OCI-LY7 (cell line): ENCODE measurements around the gene FXYD2. TPM values are rescaled to one million over a fixed set of nuclear protein-coding genes. Genes with fewer than 3 reads are reported as not detected.

Source experiments
- BruUV-seq: library from RNA; stranded (reverse); fragments of 400-500 nt; replicated peaks from 2 replicates; lab custom pipeline; 2021; lab: Mats Ljungman, UMichigan
- CTCF ChIA-PET: fragments of 300-600 bp; sonication (Branson Sonifier 250); formaldehyde crosslinking; loops from one replicate; lab custom pipeline; 2022; ENCODE audit warnings: antibody characterized with exemption; ENCODE audit not compliant: unreplicated experiment; lab: Charles Lee
- POLR2A ChIA-PET: fragments of 300-600 bp; sonication (Branson Sonifier 250); formaldehyde crosslinking; loops from one replicate; lab custom pipeline; 2022; ENCODE audit warnings: antibody characterized with exemption; lab: Charles Lee
- DNase-seq: peaks from one replicate; pipeline ENCODE4 v3.0.0-alpha.2; 2015; ENCODE audit warnings: low spot score
- H2AFZ ChIP-seq: fragments of 200-600 bp; sonication (generic), shearing (Covaris generic); 2 replicates; pipeline ENCODE4 v1.6.1; 2014; ENCODE audit warnings: mild to moderate bottlenecking, antibody characterized with exemption, low read length, moderate library complexity
- H3K27ac ChIP-seq: fragments of 200-600 bp; sonication (generic); 2 replicates; pipeline ENCODE4 v1.5.1; 2014; ENCODE audit warnings: mixed run types, low read depth, mild to moderate bottlenecking, moderate library complexity, low read length, inconsistent platforms; ENCODE audit not compliant: poor library complexity, severe bottlenecking
- H3K36me3 ChIP-seq: fragments of 200-600 bp; sonication (generic); 2 replicates; pipeline ENCODE4 v1.6.1; 2014; ENCODE audit warnings: mild to moderate bottlenecking, antibody characterized with exemption, low read length, moderate library complexity, mixed read lengths; ENCODE audit not compliant: insufficient read depth
- H3K4me1 ChIP-seq: fragments of 200-600 bp; sonication (generic); 2 replicates; pipeline ENCODE4 v1.5.1; 2014; ENCODE audit warnings: mild to moderate bottlenecking, low read length; ENCODE audit not compliant: insufficient read depth, poor library complexity, severe bottlenecking
- H3K4me2 ChIP-seq: fragments of 200-600 bp; sonication (generic); 2 replicates; pipeline ENCODE4 v1.6.1; 2014; ENCODE audit warnings: mild to moderate bottlenecking, low read length
- H3K4me3 ChIP-seq: fragments of 200-600 bp; sonication (generic); 2 replicates; pipeline ENCODE4 v1.5.1; 2014; ENCODE audit warnings: mild to moderate bottlenecking, low read depth, low read length; ENCODE audit not compliant: poor library complexity, severe bottlenecking
- H3K79me2 ChIP-seq: fragments of 200-600 bp; sonication (generic); 2 replicates; pipeline ENCODE4 v1.6.1; 2016; ENCODE audit warnings: low read depth, mild to moderate bottlenecking, low read length, moderate library complexity, mixed read lengths; ENCODE audit not compliant: insufficient read depth
- H3K9me2 ChIP-seq: fragments of 200-600 bp; sonication (generic); 2 replicates; pipeline ENCODE4 v1.6.1; 2016; ENCODE audit warnings: mild to moderate bottlenecking, low read length, mixed read lengths; ENCODE audit not compliant: insufficient read depth
- H3K9me3 ChIP-seq: fragments of 200-600 bp; sonication (generic); 2 replicates; pipeline ENCODE4 v1.6.1; 2014; ENCODE audit warnings: mild to moderate bottlenecking, mixed run types, low read length, mixed read lengths
- H4K20me1 ChIP-seq: fragments of 200-600 bp; sonication (generic); 2 replicates; pipeline ENCODE4 v1.6.1; 2014; ENCODE audit warnings: mild to moderate bottlenecking, antibody characterized with exemption, low read length, moderate library complexity, mixed read lengths; ENCODE audit not compliant: insufficient read depth
- EZH2phosphoT487 ChIP-seq: fragments of 200-600 bp; sonication (generic); IDR thresholded peaks from 2 replicates; pipeline ENCODE4 v1.6.1; 2018; ENCODE audit warnings: low read depth, borderline replicate concordance, mild to moderate bottlenecking, mixed run types, antibody characterized with exemption, low read length, moderate library complexity, mixed read lengths
- intact Hi-C: fragments of 100-400 bp; cut with micrococcal nuclease; formaldehyde crosslinking; loops from one replicate; pipeline ENCODE4 v1.10.0; 2022; ENCODE audit not compliant: unreplicated experiment
- total RNA-seq, 2 experiments: library from RNA; depleted of rRNA in 1 of 2; stranded (reverse); fragments of >200 nt in 1 of 2; shearing (Covaris generic) in 1 of 2; gene quantifications; 2 replicates each; pipeline ENCODE4 v1.2.3, GENCODE V29; 2014 to 2022
- TF ChIP-seq, protein P1 (sequence below): fragments of 200-600 bp; sonication (generic); conservative IDR thresholded peaks from 2 replicates; pipeline ENCODE4 v1.5.1; 2014; ENCODE audit warnings: mild to moderate bottlenecking, antibody characterized with exemption, low read length, moderate library complexity, mixed read lengths

Gene FXYD2
- total RNA-seq, 2 experiments from 2014 or later = not detected

- no peak overlapping the region for H3K4me2 ChIP-seq
- H3K27ac ChIP-seq = no peak overlapping the region
- POLR2A ChIA-PET = interaction anchor here (0.6 kb wide), 1 partner anchor 117 kb away, joined by 7 read pairs; no protein-coding TSS in a partner anchor
These were observed 35.3 kb downstream of the FXYD2 start for GRCh38 chr11:117789241-117789640.

DNA sequence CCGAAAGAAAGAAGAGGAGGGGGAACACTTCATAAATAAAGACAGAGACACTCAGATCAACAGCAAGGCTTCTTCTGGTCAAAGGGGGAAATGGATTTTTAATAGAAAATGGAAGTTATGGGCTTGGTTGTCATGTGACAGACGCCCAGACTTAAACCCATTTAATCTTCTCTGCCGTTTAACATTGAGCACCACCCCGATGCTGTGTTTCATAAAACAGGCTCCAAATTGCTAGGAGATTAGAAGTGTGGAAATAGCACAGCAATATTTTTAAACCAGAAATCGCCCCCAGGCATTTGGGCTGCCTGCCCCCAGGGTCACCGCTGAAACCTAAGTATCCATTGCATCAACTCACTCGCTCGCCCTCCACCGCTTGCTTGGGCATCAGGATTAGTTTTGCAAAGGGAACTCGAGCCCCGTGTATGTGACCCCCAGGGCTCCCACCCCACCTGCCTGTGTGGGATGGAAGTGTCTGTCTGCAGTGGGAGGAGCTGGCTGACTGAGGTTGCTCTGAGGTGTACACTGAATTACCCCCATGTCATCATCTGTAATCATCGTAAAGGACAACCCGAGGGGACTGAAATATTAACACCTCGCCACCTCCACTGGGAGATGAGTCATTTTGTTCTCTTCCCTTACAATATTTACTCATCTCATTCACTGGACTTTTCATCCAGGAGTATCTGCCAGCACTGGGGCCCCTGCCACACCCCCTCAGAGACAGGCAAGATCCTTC, 38.2 kb downstream of the FXYD2 start:
- Histone ChIP-seq H3K27ac (no peak overlapping the region), H3K4me2 (no peak overlapping the region), H3K79me2 (no peaks in the 10 kb centered on the region), H3K9me3 (no peaks in the 10 kb centered on the region), H2AFZ (no peak overlapping the region), H4K20me1 (no peaks in the 10 kb centered on the region), H3K9me2 (no peaks in the 10 kb centered on the region), H3K36me3 (no peaks in the 10 kb centered on the region), H3K4me1 (no peaks in the 10 kb centered on the region), H3K4me3 (no peak overlapping the region)
- no peak for DNase-seq
- CTCF ChIA-PET = no interaction called here
- BruUV-seq = no TSS peak
- TF ChIP-seq EZH2phosphoT487 = no peak
- TF ChIP-seq, protein P1, sequence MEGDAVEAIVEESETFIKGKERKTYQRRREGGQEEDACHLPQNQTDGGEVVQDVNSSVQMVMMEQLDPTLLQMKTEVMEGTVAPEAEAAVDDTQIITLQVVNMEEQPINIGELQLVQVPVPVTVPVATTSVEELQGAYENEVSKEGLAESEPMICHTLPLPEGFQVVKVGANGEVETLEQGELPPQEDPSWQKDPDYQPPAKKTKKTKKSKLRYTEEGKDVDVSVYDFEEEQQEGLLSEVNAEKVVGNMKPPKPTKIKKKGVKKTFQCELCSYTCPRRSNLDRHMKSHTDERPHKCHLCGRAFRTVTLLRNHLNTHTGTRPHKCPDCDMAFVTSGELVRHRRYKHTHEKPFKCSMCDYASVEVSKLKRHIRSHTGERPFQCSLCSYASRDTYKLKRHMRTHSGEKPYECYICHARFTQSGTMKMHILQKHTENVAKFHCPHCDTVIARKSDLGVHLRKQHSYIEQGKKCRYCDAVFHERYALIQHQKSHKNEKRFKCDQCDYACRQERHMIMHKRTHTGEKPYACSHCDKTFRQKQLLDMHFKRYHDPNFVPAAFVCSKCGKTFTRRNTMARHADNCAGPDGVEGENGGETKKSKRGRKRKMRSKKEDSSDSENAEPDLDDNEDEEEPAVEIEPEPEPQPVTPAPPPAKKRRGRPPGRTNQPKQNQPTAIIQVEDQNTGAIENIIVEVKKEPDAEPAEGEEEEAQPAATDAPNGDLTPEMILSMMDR = no peak
- intact Hi-C loops = no loop called here
- POLR2A ChIA-PET = no interaction called here

More at GRCh38 chr11:117789241-117789640, 35.3 kb downstream of the FXYD2 start:
- no peak overlapping the region for H2AFZ ChIP-seq
- no peak for TF ChIP-seq EZH2phosphoT487
- TF ChIP-seq, protein P1 = no peak
- no peaks in the 10 kb centered on the region for H3K79me2 ChIP-seq
- no peaks in the 10 kb centered on the region for H3K9me2 ChIP-seq
- no peak for DNase-seq
- H3K4me1 ChIP-seq = no peaks in the 10 kb centered on the region
- no peak overlapping the region for H3K4me3 ChIP-seq
- intact Hi-C loops = no loop called here
- CTCF ChIA-PET = no interaction called here
- H4K20me1 ChIP-seq = no peaks in the 10 kb centered on the region
- H3K36me3 ChIP-seq = no peaks in the 10 kb centered on the region
- no peaks in the 10 kb centered on the region for H3K9me3 ChIP-seq
- BruUV-seq = no TSS peak

DNA sequence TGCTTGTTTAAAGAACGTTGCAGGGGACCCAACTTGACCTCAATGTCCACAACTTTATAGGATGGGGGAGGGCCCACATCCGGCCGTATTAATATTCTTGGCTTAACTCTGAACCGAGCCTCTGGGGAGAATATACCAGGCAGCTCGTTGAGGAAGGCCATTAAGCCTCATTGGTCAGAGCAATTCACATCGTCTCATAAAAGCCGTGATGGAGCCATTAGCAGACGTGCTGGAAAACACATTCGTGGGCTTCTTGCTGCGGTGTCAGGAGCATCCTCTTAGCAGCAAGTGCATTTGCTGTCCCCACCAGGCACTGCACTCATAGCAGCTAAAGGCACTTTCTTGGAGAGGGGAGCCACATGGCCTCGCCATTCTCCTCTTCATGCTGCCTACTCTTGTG, 42.4 kb downstream of the FXYD2 start:
- ChIA-PET CTCF (no interaction called here), POLR2A (no interaction called here)
- H3K36me3 ChIP-seq = no peaks in the 10 kb centered on the region
- TF ChIP-seq EZH2phosphoT487 = no peak
- TF ChIP-seq, protein P1 = no peak
- H3K9me3 ChIP-seq = no peaks in the 10 kb centered on the region
- H3K9me2 ChIP-seq = no peaks in the 10 kb centered on the region
- H2AFZ ChIP-seq = no peak overlapping the region
- no peak for DNase-seq
- intact Hi-C loops = no loop called here
- H3K79me2 ChIP-seq = no peaks in the 10 kb centered on the region
- no peak overlapping the region for H3K4me2 ChIP-seq
- no peaks in the 10 kb centered on the region for H3K4me1 ChIP-seq
- no TSS peak for BruUV-seq
- no peaks in the 10 kb centered on the region for H4K20me1 ChIP-seq
- no peak overlapping the region for H3K27ac ChIP-seq
- no peak overlapping the region for H3K4me3 ChIP-seq
